HCT116 (cell line): Measurements from ENCODE around the gene MYCN. TPM values are rescaled to one million over a fixed set of nuclear protein-coding genes. Genes with fewer than 3 reads are reported as not detected.

Experiments
- ATAC-seq: fragments of 200-7000 bp; cut with Tn5 transposase; 2 replicates; pipeline ENCODE4 v1.9.1; 2020; ENCODE audit warnings: mild to moderate bottlenecking, moderate library complexity
- BruUV-seq: library from RNA; stranded (reverse); fragments of 400-500 nt; replicated peaks from 2 replicates; lab custom pipeline; 2021; lab: Mats Ljungman, UMichigan
- CTCF ChIA-PET: fragments of 300-600 bp; sonication (Branson Sonifier 250); formaldehyde crosslinking; loops from one replicate; lab custom pipeline; 2021; ENCODE audit warnings: antibody characterized with exemption; lab: Charles Lee
- POLR2A ChIA-PET: fragments of 300-600, 350-600 bp; sonication (Branson Sonifier 250); formaldehyde crosslinking; loops from one replicate; lab custom pipeline; 2021; ENCODE audit warnings: antibody characterized with exemption; lab: Charles Lee
- RAD21 ChIA-PET, 2 experiments: fragments of 300-600 bp; sonication (Branson Sonifier 250); formaldehyde crosslinking; loops; one replicate each; lab custom pipeline; 2023; ENCODE audit warnings: low total read pairs in 2 of 2; ENCODE audit not compliant: uncharacterized antibody in 2 of 2, unreplicated experiment in 2 of 2, low non-redundant PET in 1 of 2; lab: Charles Lee
- DNase-seq: peaks from one replicate; pipeline ENCODE4 v3.0.0-alpha.2; 2010; ENCODE audit warnings: low read depth, low spot score
- H2AFZ ChIP-seq: fragments of 200-600 bp; shearing (Covaris generic), sonication (generic); 2 replicates; pipeline ENCODE4 v1.6.1; 2017; ENCODE audit warnings: low read depth, mixed run types, mixed read lengths, antibody characterized with exemption, low read length; ENCODE audit not compliant: poor library complexity, severe bottlenecking
- H3K27ac ChIP-seq: 2 replicates; pipeline ENCODE4 v1.5.1; 2012; ENCODE audit warnings: low read depth, low read length
- H3K27me3 ChIP-seq: fragments of 200-600 bp; sonication (generic); 2 replicates; pipeline ENCODE4 v1.6.1; 2016; ENCODE audit warnings: mixed run types, low read length, mixed read lengths; ENCODE audit not compliant: insufficient read depth
- H3K36me3 ChIP-seq, 2 experiments: fragments of 200-500 bp in 1 of 2; fragments of 200-600 bp in 1 of 2; sonication (Bioruptor generic) in 1 of 2; sonication (generic) in 1 of 2; 2 replicates each; pipeline versions ENCODE4 v1.5.1 to v1.6.1; 2014 to 2016; ENCODE audit warnings: low read length in 2 of 2, inconsistent platforms in 1 of 2, mixed read lengths in 1 of 2, mixed run types in 1 of 2; ENCODE audit not compliant: insufficient read depth in 2 of 2, control insufficient read depth in 1 of 2
- H3K4me1 ChIP-seq, 2 experiments: fragments of 200-600 bp in 1 of 2; sonication (generic) in 1 of 2; 2 replicates each; pipeline versions ENCODE4 v1.5.1 to v1.6.1; 2012 to 2017; ENCODE audit warnings: low read length in 2 of 2, inconsistent platforms in 1 of 2, mild to moderate bottlenecking in 1 of 2, mixed read lengths in 1 of 2, mixed run types in 1 of 2, moderate library complexity in 1 of 2; ENCODE audit not compliant: insufficient read depth in 2 of 2, control insufficient read depth in 1 of 2
- H3K4me2 ChIP-seq: fragments of 200-600 bp; sonication (generic); 2 replicates; pipeline ENCODE4 v1.6.1; 2017; ENCODE audit warnings: mixed run types, low read length, mixed read lengths
- H3K4me3 ChIP-seq, 2 experiments: fragments of 200-600 bp in 1 of 2; sonication (generic) in 1 of 2; replicated peaks in 1 of 2; 2 replicates each; pipeline ENCODE4 v1.5.1; 2011 to 2016; ENCODE audit warnings: low read length in 2 of 2, control low read depth in 1 of 2, low read depth in 1 of 2, mild to moderate bottlenecking in 1 of 2, mixed read lengths in 1 of 2, mixed run types in 1 of 2
- H3K79me2 ChIP-seq: fragments of 200-600 bp; sonication (generic); 2 replicates; pipeline ENCODE4 v1.6.1; 2017; ENCODE audit warnings: mild to moderate bottlenecking, mixed run types, low read length, moderate library complexity, mixed read lengths; ENCODE audit not compliant: insufficient read depth
- H3K9ac ChIP-seq: fragments of 200-600 bp; sonication (generic); 2 replicates; pipeline ENCODE4 v1.6.1; 2016; ENCODE audit warnings: low read length, mixed read lengths
- H3K9me2 ChIP-seq: fragments of 200-600 bp; sonication (generic), shearing (Covaris generic); 2 replicates; pipeline ENCODE4 v1.6.1; 2017; ENCODE audit warnings: mixed run types, mild to moderate bottlenecking, moderate library complexity; ENCODE audit not compliant: insufficient read depth
- H3K9me3 ChIP-seq, 2 experiments: fragments of 200-500 bp in 1 of 2; fragments of 200-600 bp in 1 of 2; sonication (Bioruptor generic) in 1 of 2; sonication (generic) in 1 of 2; 2 replicates each; pipeline ENCODE4 v1.6.1; 2014 to 2017; ENCODE audit warnings: low read length in 2 of 2, mixed read lengths in 2 of 2, inconsistent platforms in 1 of 2, low read depth in 1 of 2, mild to moderate bottlenecking in 1 of 2, mixed run types in 1 of 2, moderate library complexity in 1 of 2; ENCODE audit not compliant: control insufficient read depth in 1 of 2, insufficient read depth in 1 of 2
- H4K20me1 ChIP-seq: fragments of 200-600 bp; sonication (generic), shearing (Covaris generic); 2 replicates; pipeline ENCODE4 v1.6.1; 2017; ENCODE audit warnings: mixed run types, mild to moderate bottlenecking, moderate library complexity; ENCODE audit not compliant: insufficient read depth
- EGR1 ChIP-seq: IDR thresholded peaks from 2 replicates; pipeline ENCODE4 v1.6.1; 2012; ENCODE audit warnings: low read depth
- ELF1 ChIP-seq: IDR thresholded peaks from 2 replicates; pipeline ENCODE4 v1.6.1; 2012; ENCODE audit warnings: low read depth, borderline replicate concordance
- EZH2phosphoT487 ChIP-seq: fragments of 200-600 bp; IDR thresholded peaks from 2 replicates; pipeline ENCODE4 v1.6.1; 2018; ENCODE audit warnings: antibody characterized with exemption, borderline replicate concordance
- FOSL1 ChIP-seq: IDR thresholded peaks from 2 replicates; pipeline ENCODE4 v1.6.1; 2012; ENCODE audit warnings: low read depth
- JUND ChIP-seq: IDR thresholded peaks from 2 replicates; pipeline ENCODE4 v1.6.1; 2012
- POLR2AphosphoS5 ChIP-seq: IDR thresholded peaks from 2 replicates; pipeline ENCODE4 v1.6.1; 2011; ENCODE audit warnings: mild to moderate bottlenecking, low read depth, low read length, moderate library complexity
- SP1 ChIP-seq: IDR thresholded peaks from 2 replicates; pipeline ENCODE4 v1.6.1; 2012; ENCODE audit warnings: low read depth
- TCF7L2 ChIP-seq: IDR thresholded peaks from 2 replicates; pipeline ENCODE4 v1.7.0; 2011; ENCODE audit warnings: borderline replicate concordance, inconsistent platforms; ENCODE audit not compliant: insufficient read depth, insufficient read length; ENCODE audit errors: extremely low read depth
- YY1 ChIP-seq: IDR thresholded peaks from 2 replicates; pipeline ENCODE4 v1.6.1; 2011; ENCODE audit warnings: low read length, low read depth, moderate library complexity, mild to moderate bottlenecking; ENCODE audit not compliant: insufficient replicate concordance; ENCODE audit errors: extremely low read depth
- ZBTB33 ChIP-seq: IDR thresholded peaks from 2 replicates; pipeline ENCODE4 v1.6.1; 2011; ENCODE audit warnings: mild to moderate bottlenecking, low read length, moderate library complexity; ENCODE audit not compliant: insufficient replicate concordance; ENCODE audit errors: extremely low read depth
- ZFX ChIP-seq: fragments of 450-650 bp; IDR thresholded peaks from 2 replicates; pipeline ENCODE4 v1.6.1; 2017
- ZNF274 ChIP-seq: fragments of 200-500 bp; sonication (Bioruptor generic); IDR thresholded peaks from 2 replicates; pipeline ENCODE4 v1.6.1; 2014; ENCODE audit warnings: mild to moderate bottlenecking, low read depth, low read length, inconsistent platforms
- intact Hi-C: fragments of 100-400 bp; cut with micrococcal nuclease; formaldehyde crosslinking; loops from 2 replicates; pipeline ENCODE4 v1.10.0; 2022
- total RNA-seq: library from RNA; stranded (reverse); gene quantifications from one replicate; pipeline ENCODE4 v1.2.1, GENCODE V29; 2021; ENCODE audit not compliant: unreplicated experiment
- TF ChIP-seq, protein P1 (sequence below): IDR thresholded peaks from 2 replicates; pipeline ENCODE4 v1.6.1; 2012
- TF ChIP-seq, protein P2 (sequence below), 3 experiments: fragments of 200-600 bp in 1 of 3; sonication (generic) in 1 of 3; IDR thresholded peaks in 2 of 3; conservative IDR thresholded peaks in 1 of 3; 2 replicates each; pipeline ENCODE4 v1.5.1; 2012 to 2017; ENCODE audit warnings: low read depth in 2 of 3, low read length in 2 of 3, antibody characterized with exemption in 1 of 3, borderline replicate concordance in 1 of 3, control low read depth in 1 of 3, mild to moderate bottlenecking in 1 of 3, mixed read lengths in 1 of 3, mixed run types in 1 of 3, moderate library complexity in 1 of 3; ENCODE audit not compliant: insufficient read depth in 1 of 3

The MYCN gene
- total RNA-seq, 1 experiment from 2014 or later = not detected

- no peak for ATAC-seq
- Histone ChIP-seq H4K20me1 (no peaks in the 10 kb centered on the region), H3K9me2 (no peaks in the 10 kb centered on the region), H3K9me3 (no peaks in the 10 kb centered on the region), H3K4me1 (no peaks in the 10 kb centered on the region)
- TF ChIP-seq, protein P1, sequence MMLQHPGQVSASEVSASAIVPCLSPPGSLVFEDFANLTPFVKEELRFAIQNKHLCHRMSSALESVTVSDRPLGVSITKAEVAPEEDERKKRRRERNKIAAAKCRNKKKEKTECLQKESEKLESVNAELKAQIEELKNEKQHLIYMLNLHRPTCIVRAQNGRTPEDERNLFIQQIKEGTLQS = no peak
- TF ChIP-seq FOSL1 = no peak
- no peak for TF ChIP-seq EZH2phosphoT487
- TF ChIP-seq POLR2AphosphoS5 = no peak
- TF ChIP-seq ELF1 = no peak
- TF ChIP-seq ZNF274 = no peak
- TF ChIP-seq, protein P2, sequence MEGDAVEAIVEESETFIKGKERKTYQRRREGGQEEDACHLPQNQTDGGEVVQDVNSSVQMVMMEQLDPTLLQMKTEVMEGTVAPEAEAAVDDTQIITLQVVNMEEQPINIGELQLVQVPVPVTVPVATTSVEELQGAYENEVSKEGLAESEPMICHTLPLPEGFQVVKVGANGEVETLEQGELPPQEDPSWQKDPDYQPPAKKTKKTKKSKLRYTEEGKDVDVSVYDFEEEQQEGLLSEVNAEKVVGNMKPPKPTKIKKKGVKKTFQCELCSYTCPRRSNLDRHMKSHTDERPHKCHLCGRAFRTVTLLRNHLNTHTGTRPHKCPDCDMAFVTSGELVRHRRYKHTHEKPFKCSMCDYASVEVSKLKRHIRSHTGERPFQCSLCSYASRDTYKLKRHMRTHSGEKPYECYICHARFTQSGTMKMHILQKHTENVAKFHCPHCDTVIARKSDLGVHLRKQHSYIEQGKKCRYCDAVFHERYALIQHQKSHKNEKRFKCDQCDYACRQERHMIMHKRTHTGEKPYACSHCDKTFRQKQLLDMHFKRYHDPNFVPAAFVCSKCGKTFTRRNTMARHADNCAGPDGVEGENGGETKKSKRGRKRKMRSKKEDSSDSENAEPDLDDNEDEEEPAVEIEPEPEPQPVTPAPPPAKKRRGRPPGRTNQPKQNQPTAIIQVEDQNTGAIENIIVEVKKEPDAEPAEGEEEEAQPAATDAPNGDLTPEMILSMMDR (IDR thresholded peaks at IDR 0.05 in 2 of 3, conservative IDR thresholded peaks at IDR 0.05 in 1 of 3; ENCODE audit: borderline replicate concordance in 1 of 3, insufficient read depth in 1 of 3, low read depth in 2 of 3, low read length in 2 of 3) = no peak
- no peak for TF ChIP-seq EGR1
- no peak for TF ChIP-seq SP1
- TF ChIP-seq ZBTB33 = no peak
- no peak for TF ChIP-seq ZFX
- no peak for TF ChIP-seq YY1
- TF ChIP-seq JUND = no peak
- no peak for TF ChIP-seq TCF7L2
- TF ChIP-seq, all 23 proteins: peak for 0
- no peaks in the 10 kb centered on the region for H3K36me3 ChIP-seq
- H3K27ac ChIP-seq = no peak overlapping the region
- RAD21 ChIA-PET = no interaction called here
- BruUV-seq = no TSS peak
- H3K27me3 ChIP-seq = peaks cover 15% of the 10 kb centered on the region; the same call in 1 of the 2 replicates
- H3K4me2 ChIP-seq = no peak overlapping the region
- CTCF ChIA-PET = no interaction called here
- H3K79me2 ChIP-seq = no peaks in the 10 kb centered on the region
- DNase-seq = no peak
- H2AFZ ChIP-seq = no peak overlapping the region
- POLR2A ChIA-PET = no interaction called here
- intact Hi-C loops = no loop called here
- H3K9ac ChIP-seq = no peak overlapping the region
- H3K4me3 ChIP-seq = no peak overlapping the region
Observed at GRCh38 chr2:15967415-15968279, 27.3 kb downstream of the MYCN start.
